KMS-11 (cell line): Measurements from ENCODE around the gene MYO1H.

ENCODE experiments used
- H2AFZ ChIP-seq: fragments of 200-600 bp; sonication (generic); 2 replicates; pipeline ENCODE4 v1.6.1; 2016; ENCODE audit warnings: antibody characterized with exemption, mixed run types, low read depth
- H3K27ac ChIP-seq: fragments of 200-600 bp; sonication (generic); 2 replicates; pipeline ENCODE4 v1.6.1; 2016; ENCODE audit warnings: mild to moderate bottlenecking, mixed run types
- H3K27me3 ChIP-seq: fragments of 200-600 bp; sonication (generic); 2 replicates; pipeline ENCODE4 v1.6.1; 2017; ENCODE audit warnings: mild to moderate bottlenecking, low read depth, mixed run types, moderate library complexity; ENCODE audit not compliant: insufficient read depth
- H3K36me3 ChIP-seq: fragments of 200-600 bp; sonication (generic); 2 replicates; pipeline ENCODE4 v1.6.1; 2017; ENCODE audit warnings: mild to moderate bottlenecking, mixed run types; ENCODE audit not compliant: insufficient read depth
- H3K4me1 ChIP-seq: fragments of 200-600 bp; sonication (generic); 2 replicates; pipeline ENCODE4 v1.6.1; 2016; ENCODE audit warnings: mild to moderate bottlenecking, low read depth, mixed run types; ENCODE audit not compliant: poor library complexity, severe bottlenecking
- H3K4me2 ChIP-seq: fragments of 200-600 bp; sonication (generic); 2 replicates; pipeline ENCODE4 v1.7.0; 2016; ENCODE audit warnings: mild to moderate bottlenecking, mixed run types
- H3K4me3 ChIP-seq: fragments of 200-600 bp; sonication (generic); IDR thresholded peaks from 2 replicates; pipeline ENCODE4 v1.6.1; 2017; ENCODE audit warnings: low read depth, low read length, mixed read lengths; ENCODE audit not compliant: insufficient read depth
- H3K79me2 ChIP-seq: fragments of 200-600 bp; sonication (generic); 2 replicates; pipeline ENCODE4 v1.6.1; 2016; ENCODE audit warnings: low read depth, mixed run types; ENCODE audit not compliant: insufficient read depth
- H3K9ac ChIP-seq: fragments of 200-600 bp; sonication (generic); 2 replicates; pipeline ENCODE4 v1.6.1; 2016; ENCODE audit warnings: mild to moderate bottlenecking, mixed run types
- H4K20me1 ChIP-seq: fragments of 200-600 bp; sonication (generic); 2 replicates; pipeline ENCODE4 v1.6.1; 2016; ENCODE audit warnings: mild to moderate bottlenecking, mixed run types; ENCODE audit not compliant: insufficient read depth
- TF ChIP-seq, protein P1 (sequence below): fragments of 200-600 bp; sonication (generic); conservative IDR thresholded peaks from 2 replicates; pipeline ENCODE4 v1.6.1; 2017; ENCODE audit warnings: low read depth, mild to moderate bottlenecking, antibody characterized with exemption, low read length, moderate library complexity, mixed read lengths

MYO1H gene

DNA sequence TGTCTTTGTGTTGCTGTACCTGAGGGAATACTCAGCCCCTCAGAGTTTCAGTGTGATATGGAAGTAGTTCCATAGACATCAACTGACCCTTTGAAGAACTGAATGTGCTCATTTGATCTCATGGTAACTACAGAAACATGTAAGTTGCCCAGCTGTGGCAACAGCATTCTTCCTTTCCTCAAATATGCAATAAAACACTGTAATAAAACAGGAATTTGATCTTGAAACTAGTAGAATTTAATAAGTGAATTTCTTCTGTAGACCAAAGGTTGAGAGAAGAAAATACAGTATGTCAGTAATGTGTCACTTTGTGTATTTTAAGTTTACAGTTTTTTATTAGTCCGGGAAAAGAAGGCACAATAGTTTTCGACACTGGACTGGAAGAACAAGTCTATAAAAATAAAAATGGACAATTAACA, 97.5 kb downstream of the MYO1H start:
- Histone ChIP-seq H3K27me3 (no peaks in the 10 kb centered on the region), H3K27ac (no peak overlapping the region), H3K36me3 (no peaks in the 10 kb centered on the region), H3K9ac (no peak overlapping the region), H4K20me1 (no peaks in the 10 kb centered on the region), H3K4me1 (no peaks in the 10 kb centered on the region), H3K79me2 (no peaks in the 10 kb centered on the region), H3K4me2 (no peak overlapping the region), H3K4me3 (no peak overlapping the region), H2AFZ (no peak overlapping the region)
- TF ChIP-seq, protein P1, sequence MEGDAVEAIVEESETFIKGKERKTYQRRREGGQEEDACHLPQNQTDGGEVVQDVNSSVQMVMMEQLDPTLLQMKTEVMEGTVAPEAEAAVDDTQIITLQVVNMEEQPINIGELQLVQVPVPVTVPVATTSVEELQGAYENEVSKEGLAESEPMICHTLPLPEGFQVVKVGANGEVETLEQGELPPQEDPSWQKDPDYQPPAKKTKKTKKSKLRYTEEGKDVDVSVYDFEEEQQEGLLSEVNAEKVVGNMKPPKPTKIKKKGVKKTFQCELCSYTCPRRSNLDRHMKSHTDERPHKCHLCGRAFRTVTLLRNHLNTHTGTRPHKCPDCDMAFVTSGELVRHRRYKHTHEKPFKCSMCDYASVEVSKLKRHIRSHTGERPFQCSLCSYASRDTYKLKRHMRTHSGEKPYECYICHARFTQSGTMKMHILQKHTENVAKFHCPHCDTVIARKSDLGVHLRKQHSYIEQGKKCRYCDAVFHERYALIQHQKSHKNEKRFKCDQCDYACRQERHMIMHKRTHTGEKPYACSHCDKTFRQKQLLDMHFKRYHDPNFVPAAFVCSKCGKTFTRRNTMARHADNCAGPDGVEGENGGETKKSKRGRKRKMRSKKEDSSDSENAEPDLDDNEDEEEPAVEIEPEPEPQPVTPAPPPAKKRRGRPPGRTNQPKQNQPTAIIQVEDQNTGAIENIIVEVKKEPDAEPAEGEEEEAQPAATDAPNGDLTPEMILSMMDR: no peak

DNA sequence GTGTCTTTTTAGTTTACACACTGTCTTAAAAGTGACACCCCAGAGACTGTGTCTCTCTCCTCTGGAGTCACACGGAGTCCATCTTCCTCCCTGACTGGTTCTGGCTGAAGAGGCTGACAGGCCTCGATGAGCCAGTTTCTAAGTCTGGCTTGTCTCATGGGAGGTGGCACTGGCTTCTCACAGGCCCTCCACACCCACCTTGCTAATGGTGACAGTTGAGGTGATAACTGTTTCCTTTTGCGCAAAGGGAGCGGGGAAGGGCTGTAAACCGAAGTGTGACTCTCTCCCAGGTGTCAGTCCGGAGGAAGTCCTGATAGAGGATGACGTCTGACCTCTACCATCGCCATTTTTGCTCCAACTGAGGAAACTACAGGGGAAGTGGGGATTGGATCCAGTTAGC, 99.2 kb downstream of the MYO1H start:
- H3K4me1 ChIP-seq: no peaks in the 10 kb centered on the region
- no peaks in the 10 kb centered on the region for H3K27me3 ChIP-seq

GRCh38 chr12:109447482-109447881, 99.8 kb downstream of the MYO1H start:
- Histone ChIP-seq H3K27ac (no peak overlapping the region), H2AFZ (no peak overlapping the region), H3K9ac (no peak overlapping the region), H3K4me3 (no peak overlapping the region), H3K4me1 (no peaks in the 10 kb centered on the region), H3K79me2 (no peaks in the 10 kb centered on the region), H3K4me2 (no peak overlapping the region), H3K27me3 (no peaks in the 10 kb centered on the region), H3K36me3 (no peaks in the 10 kb centered on the region), H4K20me1 (no peaks in the 10 kb centered on the region)
- TF ChIP-seq, protein P1: no peak

More for the DNA sequence above, 99.2 kb downstream of the MYO1H start:
- Histone ChIP-seq H3K36me3 (no peaks in the 10 kb centered on the region), H3K4me3 (no peak overlapping the region), H3K79me2 (no peaks in the 10 kb centered on the region), H2AFZ (no peak overlapping the region), H3K27ac (no peak overlapping the region), H3K9ac (no peak overlapping the region), H3K4me2 (no peak overlapping the region), H4K20me1 (no peaks in the 10 kb centered on the region)
- TF ChIP-seq, protein P1: no peak

DNA sequence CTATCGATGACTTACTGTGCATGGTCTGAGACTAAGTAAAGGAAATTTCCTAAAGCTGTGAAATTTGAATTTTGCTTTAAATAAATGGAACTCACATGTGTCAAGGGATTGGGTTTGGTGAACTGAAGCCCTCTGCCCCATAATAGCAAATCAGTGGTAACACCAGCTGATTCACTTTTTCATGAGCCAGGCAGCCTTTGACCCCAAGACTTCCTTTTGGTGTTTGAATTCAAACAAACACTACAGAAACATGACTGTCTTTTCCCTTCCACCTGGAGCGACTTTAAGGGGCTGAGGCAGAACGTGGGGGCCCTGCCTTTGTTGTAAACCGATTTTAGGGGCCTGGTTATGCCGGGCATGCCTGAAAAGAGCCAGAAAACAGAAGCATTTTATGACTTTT, 100.6 kb downstream of the MYO1H start:
- no peaks in the 10 kb centered on the region for H3K36me3 ChIP-seq
- H4K20me1 ChIP-seq: no peaks in the 10 kb centered on the region
- TF ChIP-seq, protein P1: no peak
- H3K4me1 ChIP-seq: no peaks in the 10 kb centered on the region
- H3K4me3 ChIP-seq: no peak overlapping the region
- no peak overlapping the region for H3K9ac ChIP-seq
- H3K27ac ChIP-seq: no peak overlapping the region
- no peaks in the 10 kb centered on the region for H3K27me3 ChIP-seq
- no peaks in the 10 kb centered on the region for H3K79me2 ChIP-seq
- H3K4me2 ChIP-seq: no peak overlapping the region
- no peak overlapping the region for H2AFZ ChIP-seq
